ENCODE measurements around the gene SSU72.

Gene SSU72

GRCh38 chr1:1599030-1599934 lies 24.6 kb upstream of the SSU72 start:
- Histone ChIP-seq H3K4me3 (replicated peaks; ENCODE audit: insufficient read depth, low read length) (no peak overlapping the region; the same call in 1 of the 2 replicates), H3K27me3 (ENCODE audit: insufficient read depth, poor library complexity, severe bottlenecking) (peaks cover 8% of the 10 kb centered on the region), H3K27ac (replicated peaks) (no peak overlapping the region)
- TF ChIP-seq SPI1 (IDR thresholded peaks at IDR 0.05; ENCODE audit: borderline replicate concordance, low read depth) (no peak), REST (IDR thresholded peaks at IDR 0.05; ENCODE audit: insufficient replicate concordance, low read depth) (no peak), GABPA (IDR thresholded peaks at IDR 0.05; ENCODE audit: low read depth) (no peak), POLR2AphosphoS5 (IDR thresholded peaks at IDR 0.05; ENCODE audit: low read depth) (no peak), CTCF (IDR thresholded peaks at IDR 0.05; ENCODE audit: insufficient read depth, low read length) (no peak)
- peak in 1 of 2 experiments; percentile 40 for DNase-seq (ENCODE audit: low read depth in 1 of 2, low spot score in 1 of 2)

GRCh38 chr1:1598720-1599029 lies 24.0 kb upstream of the SSU72 start:
- H3K27me3 ChIP-seq (ENCODE audit: insufficient read depth, poor library complexity, severe bottlenecking), result peaks cover 8% of the 10 kb centered on the region
- no peak overlapping the region for H3K27ac ChIP-seq (replicated peaks)
- no peak for DNase-seq (ENCODE audit: low read depth in 1 of 2, low spot score in 1 of 2)
- no peak overlapping the region for H3K4me3 ChIP-seq (replicated peaks; ENCODE audit: insufficient read depth, low read length)
- TF ChIP-seq REST (IDR thresholded peaks at IDR 0.05; ENCODE audit: insufficient replicate concordance, low read depth), result no peak
- no peak for TF ChIP-seq CTCF (IDR thresholded peaks at IDR 0.05; ENCODE audit: insufficient read depth, low read length)
- no peak for TF ChIP-seq POLR2AphosphoS5 (IDR thresholded peaks at IDR 0.05; ENCODE audit: low read depth)
- TF ChIP-seq SPI1 (IDR thresholded peaks at IDR 0.05; ENCODE audit: borderline replicate concordance, low read depth), result no peak
- TF ChIP-seq GABPA (IDR thresholded peaks at IDR 0.05; ENCODE audit: low read depth), result no peak

- peaks cover 8% of the 10 kb centered on the region for H3K27me3 ChIP-seq (ENCODE audit: insufficient read depth, poor library complexity, severe bottlenecking)
- TF ChIP-seq SPI1 (IDR thresholded peaks at IDR 0.05; ENCODE audit: borderline replicate concordance, low read depth), result no peak
- TF ChIP-seq CTCF (IDR thresholded peaks at IDR 0.05; ENCODE audit: insufficient read depth, low read length), result no peak
- TF ChIP-seq GABPA (IDR thresholded peaks at IDR 0.05; ENCODE audit: low read depth), result no peak
- no peak for TF ChIP-seq POLR2AphosphoS5 (IDR thresholded peaks at IDR 0.05; ENCODE audit: low read depth)
- no peak for TF ChIP-seq REST (IDR thresholded peaks at IDR 0.05; ENCODE audit: insufficient replicate concordance, low read depth)
- no peak overlapping the region for H3K4me3 ChIP-seq (replicated peaks; ENCODE audit: insufficient read depth, low read length)
- no peak overlapping the region for H3K27ac ChIP-seq (replicated peaks)
- DNase-seq (ENCODE audit: low read depth in 1 of 2, low spot score in 1 of 2), result no peak
Measured at GRCh38 chr1:1598051-1598719, 23.5 kb upstream of the SSU72 start.
